Type B pancreatic cell (in vitro differentiated cells): ENCODE measurements around the gene RPL39. TPM values are rescaled to one million over a fixed set of nuclear protein-coding genes. Genes with fewer than 3 reads are reported as not detected.
A peak's percentile ranks its signal among the peaks of the same experiment; 100 is the strongest.
"Not testable (repeated sequence)": the region's sequence is repeated elsewhere in the genome, so short reads cannot be mapped to it uniquely, and the experiment has no call there.

Experiments
- DNase-seq: peaks from one replicate; pipeline ENCODE4 v3.0.0; 2021; ENCODE audit warnings: mixed read lengths; ENCODE audit not compliant: unreplicated experiment; ENCODE audit errors: extremely low spot score
- H3K27ac Mint-ChIP-seq: 2 replicates; pipeline ENCODE4 v1.8.0; 2021; ENCODE audit warnings: mild to moderate bottlenecking, mixed read lengths
- H3K27me3 Mint-ChIP-seq: 2 replicates; pipeline ENCODE4 v1.8.0; 2021; ENCODE audit warnings: mixed read lengths
- H3K36me3 Mint-ChIP-seq: 2 replicates; pipeline ENCODE4 v1.8.0; 2021; ENCODE audit warnings: mixed read lengths
- H3K4me1 Mint-ChIP-seq: one replicate; pipeline ENCODE4 v1.8.0; 2021; ENCODE audit warnings: mixed read lengths; ENCODE audit not compliant: unreplicated experiment
- H3K4me3 Mint-ChIP-seq: 2 replicates; pipeline ENCODE4 v1.8.0; 2021; ENCODE audit warnings: mild to moderate bottlenecking, mixed read lengths
- H3K9me3 Mint-ChIP-seq: 2 replicates; pipeline ENCODE4 v1.8.0; 2021; ENCODE audit warnings: mixed read lengths
- total RNA-seq: library from RNA; stranded (reverse); gene quantifications from 2 replicates; pipeline ENCODE4 v1.2.1, GENCODE V29; 2021; ENCODE audit warnings: low replicate concordance
- TF ChIP-seq, protein P1 (sequence below): fragments of 200-600 bp; sonication (generic); conservative IDR thresholded peaks from 2 replicates; pipeline ENCODE4 v1.5.0; 2021; ENCODE audit warnings: antibody characterized with exemption, mild to moderate bottlenecking

The RPL39 gene
- total RNA-seq, 1 donor from 2014 or later = 2,402 TPM

DNA sequence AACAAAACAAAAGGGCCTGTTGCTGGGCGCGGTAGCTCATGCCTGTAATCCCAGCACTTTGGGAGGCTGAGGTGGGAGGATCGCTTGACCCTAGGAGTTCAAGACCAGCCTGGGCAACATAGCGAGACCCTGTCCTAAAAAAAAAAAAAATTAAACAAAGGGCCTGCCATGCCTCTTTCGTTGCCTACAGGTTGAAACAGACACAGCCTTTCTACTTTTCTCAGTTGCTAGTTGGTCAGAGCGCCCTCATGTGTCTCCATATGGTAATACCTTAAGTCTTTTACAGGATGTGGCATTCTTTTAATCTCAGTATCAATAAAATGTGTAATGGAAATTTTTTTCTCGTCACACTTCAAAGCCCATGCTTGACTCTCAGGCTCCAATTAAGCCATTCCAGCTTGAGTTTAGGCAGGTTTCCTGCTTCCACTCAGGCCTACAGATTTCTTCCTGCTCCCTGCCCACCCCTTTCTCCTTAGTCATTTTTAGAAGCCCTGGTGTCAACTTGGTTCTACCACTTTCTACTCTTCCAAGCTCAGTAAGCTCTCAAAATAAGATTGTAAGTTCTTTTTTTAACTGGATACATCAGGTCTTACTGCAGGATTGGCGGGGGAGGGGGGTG, 37.7 kb downstream of the RPL39 start:
- TF ChIP-seq, protein P1, sequence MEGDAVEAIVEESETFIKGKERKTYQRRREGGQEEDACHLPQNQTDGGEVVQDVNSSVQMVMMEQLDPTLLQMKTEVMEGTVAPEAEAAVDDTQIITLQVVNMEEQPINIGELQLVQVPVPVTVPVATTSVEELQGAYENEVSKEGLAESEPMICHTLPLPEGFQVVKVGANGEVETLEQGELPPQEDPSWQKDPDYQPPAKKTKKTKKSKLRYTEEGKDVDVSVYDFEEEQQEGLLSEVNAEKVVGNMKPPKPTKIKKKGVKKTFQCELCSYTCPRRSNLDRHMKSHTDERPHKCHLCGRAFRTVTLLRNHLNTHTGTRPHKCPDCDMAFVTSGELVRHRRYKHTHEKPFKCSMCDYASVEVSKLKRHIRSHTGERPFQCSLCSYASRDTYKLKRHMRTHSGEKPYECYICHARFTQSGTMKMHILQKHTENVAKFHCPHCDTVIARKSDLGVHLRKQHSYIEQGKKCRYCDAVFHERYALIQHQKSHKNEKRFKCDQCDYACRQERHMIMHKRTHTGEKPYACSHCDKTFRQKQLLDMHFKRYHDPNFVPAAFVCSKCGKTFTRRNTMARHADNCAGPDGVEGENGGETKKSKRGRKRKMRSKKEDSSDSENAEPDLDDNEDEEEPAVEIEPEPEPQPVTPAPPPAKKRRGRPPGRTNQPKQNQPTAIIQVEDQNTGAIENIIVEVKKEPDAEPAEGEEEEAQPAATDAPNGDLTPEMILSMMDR = peak; percentile 66
- peaks cover 4% of the 10 kb centered on the region for H3K36me3 Mint-ChIP-seq
- no peak overlapping the region for H3K4me3 Mint-ChIP-seq
- peaks cover 12% of the 10 kb centered on the region for H3K27me3 Mint-ChIP-seq
- DNase-seq = no peak
- peaks cover 7% of the 10 kb centered on the region for H3K9me3 Mint-ChIP-seq
- no peaks in the 10 kb centered on the region for H3K4me1 Mint-ChIP-seq
- H3K27ac Mint-ChIP-seq = no peak overlapping the region

GRCh38 chrX:119753001-119753400, 38.4 kb downstream of the RPL39 start:
- H3K4me1 Mint-ChIP-seq = no peaks in the 10 kb centered on the region
- peaks cover 4% of the 10 kb centered on the region for H3K36me3 Mint-ChIP-seq
- TF ChIP-seq, protein P1 = no peak
- no peak for DNase-seq
- no peak overlapping the region for H3K4me3 Mint-ChIP-seq
- peaks cover 12% of the 10 kb centered on the region for H3K27me3 Mint-ChIP-seq
- no peak overlapping the region for H3K27ac Mint-ChIP-seq
- H3K9me3 Mint-ChIP-seq = peaks cover 7% of the 10 kb centered on the region

DNA sequence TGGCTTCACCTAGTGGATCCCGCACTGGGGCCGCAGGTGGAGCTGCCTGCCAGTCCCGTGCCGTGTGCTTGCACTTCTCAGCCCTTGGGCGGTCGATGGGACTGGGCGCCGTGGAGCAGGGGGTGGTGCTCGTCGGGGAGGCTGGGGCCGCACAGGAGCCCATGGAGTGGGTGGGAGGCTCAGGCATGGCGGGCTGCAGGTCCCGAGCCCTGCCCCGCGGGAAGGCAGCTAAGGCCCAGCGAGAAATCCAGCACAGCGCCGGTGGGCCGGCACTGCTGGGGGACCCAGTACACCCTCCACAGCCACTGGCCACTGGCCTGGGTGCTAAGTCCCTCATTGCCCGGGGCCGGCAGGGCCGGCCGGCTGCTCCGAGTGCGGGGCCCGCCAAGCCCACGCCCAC, 40.7 kb downstream of the RPL39 start:
- H3K27ac Mint-ChIP-seq, H3K27me3 Mint-ChIP-seq, H3K4me1 Mint-ChIP-seq, DNase-seq, H3K9me3 Mint-ChIP-seq, H3K36me3 Mint-ChIP-seq, H3K4me3 Mint-ChIP-seq: not testable (repeated sequence)

DNA sequence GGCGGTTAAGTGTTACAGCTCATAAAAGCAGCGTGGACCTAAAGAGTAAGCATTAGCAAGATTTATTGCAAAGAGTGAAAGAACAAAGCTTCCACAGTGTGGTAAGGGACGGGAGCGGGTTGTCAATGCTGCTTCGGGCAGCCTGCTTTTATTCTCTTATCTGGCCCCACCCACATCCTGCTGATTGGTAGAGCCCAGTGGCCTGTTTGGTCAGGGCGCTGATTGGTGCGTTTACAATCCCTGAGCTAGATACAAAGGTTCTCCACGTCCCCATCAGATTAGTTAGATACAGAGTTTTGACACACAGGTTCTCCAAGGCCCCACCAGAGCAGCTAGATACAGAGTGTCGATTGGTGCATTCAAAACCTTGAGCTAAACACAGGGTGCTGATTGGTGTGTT, 41.3 kb downstream of the RPL39 start:
- not testable (repeated sequence) for H3K27me3 Mint-ChIP-seq, H3K27ac Mint-ChIP-seq, H3K4me3 Mint-ChIP-seq, H3K36me3 Mint-ChIP-seq, DNase-seq, H3K4me1 Mint-ChIP-seq, H3K9me3 Mint-ChIP-seq

DNA sequence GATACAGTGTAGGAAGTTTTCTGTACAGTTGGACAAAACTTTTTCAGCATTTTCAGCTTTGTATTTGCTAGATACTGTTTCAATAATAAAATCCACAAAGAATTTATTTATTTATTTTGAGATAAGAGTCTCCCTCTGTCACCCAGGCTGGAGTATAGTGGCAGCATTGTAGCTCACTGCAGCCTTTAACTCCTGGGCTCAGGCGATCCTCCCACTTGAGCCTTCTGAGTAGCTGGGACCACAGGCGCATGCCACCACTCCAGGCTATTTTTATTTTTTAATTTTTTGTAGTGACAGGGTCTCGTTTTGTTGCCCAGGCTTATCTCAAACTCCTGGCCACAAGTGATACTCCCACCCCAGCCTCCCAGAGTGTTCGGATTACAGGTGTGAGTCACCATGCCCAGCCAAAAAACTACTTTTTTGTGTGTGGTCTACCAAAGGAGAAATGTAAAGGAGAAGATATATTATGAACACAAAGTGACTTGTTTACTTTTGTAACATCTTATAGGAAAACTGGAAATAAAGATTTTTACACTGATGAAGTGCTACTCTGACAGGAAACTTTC, 46.1 kb downstream of the RPL39 start:
- Mint-ChIP-seq H3K27me3 (no peaks in the 10 kb centered on the region), H3K9me3 (peaks cover 3% of the 10 kb centered on the region), H3K36me3 (no peaks in the 10 kb centered on the region), H3K27ac (no peak overlapping the region), H3K4me3 (no peak overlapping the region), H3K4me1 (no peaks in the 10 kb centered on the region)
- TF ChIP-seq, protein P1 = no peak
- DNase-seq = no peak

DNA sequence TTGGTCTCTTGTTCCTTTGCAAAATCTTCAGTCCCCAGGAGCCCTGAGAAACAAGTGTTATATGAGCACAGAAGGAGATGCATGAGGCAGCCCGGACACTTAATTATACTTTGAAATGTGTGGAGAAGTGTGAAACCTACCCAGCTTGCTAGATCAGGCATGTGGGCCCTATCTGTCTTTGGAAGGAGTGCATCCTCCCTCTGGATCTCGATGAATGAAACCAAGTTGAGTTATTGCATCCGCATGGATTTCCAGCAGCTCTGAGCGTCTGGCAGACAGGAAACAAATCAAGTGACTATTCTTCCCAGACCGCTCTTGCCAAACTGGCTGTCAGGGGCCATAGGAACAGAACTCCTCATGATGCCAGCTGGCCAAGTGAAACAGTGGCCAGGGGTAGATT, 52.7 kb downstream of the RPL39 start:
- TF ChIP-seq, protein P1 = no peak
- Mint-ChIP-seq H3K27me3 (no peaks in the 10 kb centered on the region), H3K4me3 (no peak overlapping the region), H3K4me1 (no peaks in the 10 kb centered on the region), H3K9me3 (no peaks in the 10 kb centered on the region), H3K36me3 (no peaks in the 10 kb centered on the region), H3K27ac (no peak overlapping the region)
- DNase-seq = no peak

Other genes starting within 250 kb of the RPL39 start
- gene STEEP1, start 226.2 kb downstream of the RPL39 start, total RNA-seq = 19.7 and 23.0 TPM in 2 replicates
- 48.0 and 54.1 TPM in 2 replicates for gene UBE2A, start 217.1 kb downstream of the RPL39 start, total RNA-seq
- 11.0 and 11.8 TPM in 2 replicates for gene NKRF, start 185.2 kb downstream of the RPL39 start, total RNA-seq
- 15.8 and 70.2 TPM in 2 replicates for gene SEPTIN6, start 98.5 kb downstream of the RPL39 start, total RNA-seq
- gene SOWAHD, start 33.0 kb downstream of the RPL39 start, total RNA-seq = 0.63 TPM in 1 of 2 replicates, not detected in the other
- 12.4 and 16.4 TPM in 2 replicates for gene UPF3B, start 61.3 kb upstream of the RPL39 start, total RNA-seq
- 12.7 and 16.9 TPM in 2 replicates for gene RNF113A, start 80.1 kb upstream of the RPL39 start, total RNA-seq
- gene NDUFA1, start 80.2 kb upstream of the RPL39 start, total RNA-seq = 81.9 and 117 TPM in 2 replicates
- 0.92 TPM in 1 of 2 replicates, not detected in the other for gene AKAP14, start 104.3 kb upstream of the RPL39 start, total RNA-seq
- gene NKAP, start 152.1 kb upstream of the RPL39 start, total RNA-seq = 7.0 and 9.1 TPM in 2 replicates